NCI-H2107 (cell line): Measurements from ENCODE around the gene SOWAHB.

Experiments
- DNase-seq: peaks from one replicate; lab custom pipeline; 2025; lab: John Stamatoyannopoulos, UW

Gene SOWAHB

GRCh38 chr4:76897536-76898384 lies at the start of gene SOWAHB:
SOWAHB (minus strand) TSS chr4:76898144; CDS start chr4:76897849, 295 bp downstream.
- DNase-seq = peak; percentile 18

DNA sequence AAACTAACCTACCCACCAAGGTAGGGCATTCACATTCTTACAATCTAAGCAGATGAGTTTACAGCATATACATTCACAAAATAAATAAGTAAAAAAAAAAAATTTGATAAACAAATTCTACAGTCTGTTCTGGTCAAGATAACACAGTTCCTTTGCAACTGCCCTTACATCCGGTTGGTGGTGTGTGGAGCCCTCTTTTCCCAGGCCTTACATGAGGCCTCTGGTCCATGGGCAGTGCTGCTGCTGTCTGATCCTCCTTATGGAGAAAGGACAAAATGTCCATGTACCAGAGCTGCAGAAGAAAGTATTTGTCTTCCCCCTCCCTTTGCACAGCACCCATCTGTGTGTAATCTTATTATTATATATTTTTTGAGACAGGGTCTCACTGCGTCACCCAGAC lies 49.4 kb upstream of the SOWAHB start:
- DNase-seq = no peak

GRCh38 chr4:76943790-76944189 lies 45.8 kb upstream of the SOWAHB start:
- no peak for DNase-seq

DNA sequence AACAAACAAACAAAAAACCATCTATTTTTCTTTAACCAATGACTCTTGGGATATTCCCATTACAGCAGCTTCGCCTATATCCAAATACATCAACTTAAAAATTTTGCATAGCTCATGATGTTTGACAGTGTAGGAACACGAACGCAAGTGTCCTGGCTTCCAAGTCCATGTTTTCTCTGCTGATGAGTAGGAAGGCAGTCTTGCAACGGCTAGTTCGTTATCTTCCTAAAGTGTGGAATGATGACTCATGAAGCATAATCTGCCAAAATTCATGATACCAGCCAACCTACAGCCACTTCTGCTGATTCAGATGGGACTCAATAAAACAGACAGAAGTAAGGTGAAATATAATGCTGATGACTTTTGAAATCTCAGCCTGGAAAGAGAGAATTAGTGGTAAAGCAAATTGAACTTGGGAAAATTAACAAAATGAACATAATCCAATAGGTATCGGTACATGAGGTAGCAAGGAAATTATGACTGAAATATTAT lies 45.2 kb upstream of the SOWAHB start:
- DNase-seq = no peak

- DNase-seq = no peak
Measured at GRCh38 chr4:76939184-76939583, 41.2 kb upstream of the SOWAHB start.

GRCh38 chr4:76931576-76932276 lies 33.8 kb upstream of the SOWAHB start:
- DNase-seq = no peak

- DNase-seq = no peak
Measured at GRCh38 chr4:76931087-76931486, 33.1 kb upstream of the SOWAHB start.

- no peak for DNase-seq
Measured at GRCh38 chr4:76930685-76931084, 32.7 kb upstream of the SOWAHB start.

DNA sequence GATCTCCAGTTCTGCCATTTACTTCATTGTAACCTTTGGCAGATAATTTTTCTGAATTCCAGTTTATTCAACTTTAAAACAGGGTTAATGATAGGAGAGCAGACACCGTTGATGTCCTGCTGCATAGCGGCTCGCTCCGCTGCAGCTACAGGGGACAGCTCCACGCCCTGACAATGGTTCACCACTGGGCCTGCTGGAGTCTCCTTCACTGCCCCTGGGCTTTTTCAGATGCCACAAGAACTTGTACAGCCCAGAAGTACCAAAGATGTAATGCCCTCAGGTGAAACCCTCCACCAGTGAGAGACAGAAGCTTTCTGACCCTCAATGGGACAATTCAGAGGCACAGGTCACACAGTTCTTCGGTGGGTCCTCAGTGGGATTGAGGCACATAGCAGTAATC lies 28.9 kb upstream of the SOWAHB start:
- DNase-seq = no peak

DNA sequence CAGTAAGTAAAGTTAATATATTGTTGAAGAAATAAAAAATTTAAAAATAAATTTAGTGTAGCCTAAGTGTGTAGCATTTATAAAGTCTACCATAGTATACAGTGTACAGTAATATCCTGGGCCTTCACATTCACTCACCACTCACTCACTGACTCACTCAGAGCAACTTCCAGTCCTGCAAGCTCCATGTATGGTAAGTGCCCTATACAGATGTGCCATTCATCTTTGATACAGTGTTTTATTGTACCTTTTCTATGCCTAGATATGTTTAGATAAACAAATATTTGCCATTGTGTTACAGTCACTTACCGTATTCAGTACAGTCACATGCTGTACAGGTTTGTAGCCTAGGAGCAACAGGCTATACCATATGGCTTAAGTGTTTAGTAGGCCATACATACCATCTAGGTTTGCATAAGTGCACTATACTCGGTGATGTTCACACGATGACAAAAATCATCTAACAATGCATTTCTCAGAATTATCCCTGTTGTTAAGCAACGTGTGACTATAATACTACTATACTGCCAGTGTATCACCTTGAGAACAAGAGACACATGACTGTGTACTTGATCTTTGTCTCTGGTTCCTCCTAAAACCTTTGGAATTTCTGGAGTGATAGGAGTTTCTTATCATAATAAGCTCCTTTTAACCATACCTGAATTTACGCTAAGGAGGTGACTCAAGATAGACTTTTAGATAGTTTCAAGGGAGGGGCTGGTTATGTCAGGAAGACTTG lies 25.8 kb upstream of the SOWAHB start:
- DNase-seq = no peak

GRCh38 chr4:76920715-76921114 lies 22.8 kb upstream of the SOWAHB start:
- no peak for DNase-seq

DNA sequence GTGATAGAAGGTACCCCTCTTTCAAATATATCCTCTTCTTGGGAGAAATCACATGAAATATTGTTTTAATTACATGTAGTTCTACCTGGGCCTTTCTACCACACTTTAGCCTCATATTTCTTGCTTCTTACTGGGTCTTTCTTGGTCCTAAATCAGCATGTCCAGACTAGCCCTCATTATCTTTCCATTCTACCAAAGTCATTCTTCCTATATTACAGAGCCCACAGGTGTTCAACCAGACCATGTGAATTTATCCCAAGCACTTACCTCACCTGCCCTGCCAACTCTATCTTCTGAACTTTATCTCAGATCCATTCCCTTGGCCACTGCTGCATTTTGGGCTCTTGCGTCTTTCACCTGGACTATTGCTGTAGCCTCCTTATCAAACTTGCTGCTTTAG lies 11.8 kb upstream of the SOWAHB start:
- no peak for DNase-seq

- no peak for DNase-seq
Measured at GRCh38 chr4:76905521-76905920, 7.6 kb upstream of the SOWAHB start.

DNA sequence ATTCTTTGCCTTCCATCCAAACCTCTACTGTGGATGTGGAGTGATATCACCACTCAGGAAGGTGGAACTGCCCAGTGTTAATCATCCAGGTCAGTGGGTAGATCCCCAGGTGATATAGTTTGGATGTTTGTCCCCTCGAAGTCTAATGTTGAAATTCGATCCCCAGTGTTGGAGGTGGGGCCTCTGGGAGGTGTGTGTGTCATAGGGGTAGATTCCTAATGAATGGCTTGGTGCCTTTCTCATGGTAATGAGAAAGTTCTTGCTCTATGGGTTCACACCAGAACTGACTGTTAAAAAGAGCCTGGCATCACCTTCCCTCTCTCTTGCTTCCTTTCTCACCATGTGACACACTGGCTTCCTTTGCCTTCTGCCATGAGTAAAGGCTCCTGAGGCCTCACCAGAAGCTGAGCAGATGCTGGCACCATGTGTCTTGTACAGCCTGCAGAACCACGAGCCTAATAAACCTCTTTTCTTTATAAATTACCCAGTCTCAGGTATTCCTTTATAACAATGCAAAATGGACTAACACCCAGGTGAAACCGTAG lies 6.8 kb upstream of the SOWAHB start:
- DNase-seq = no peak

- DNase-seq = no peak
Measured at GRCh38 chr4:76902233-76902890, 4.4 kb upstream of the SOWAHB start.

DNA sequence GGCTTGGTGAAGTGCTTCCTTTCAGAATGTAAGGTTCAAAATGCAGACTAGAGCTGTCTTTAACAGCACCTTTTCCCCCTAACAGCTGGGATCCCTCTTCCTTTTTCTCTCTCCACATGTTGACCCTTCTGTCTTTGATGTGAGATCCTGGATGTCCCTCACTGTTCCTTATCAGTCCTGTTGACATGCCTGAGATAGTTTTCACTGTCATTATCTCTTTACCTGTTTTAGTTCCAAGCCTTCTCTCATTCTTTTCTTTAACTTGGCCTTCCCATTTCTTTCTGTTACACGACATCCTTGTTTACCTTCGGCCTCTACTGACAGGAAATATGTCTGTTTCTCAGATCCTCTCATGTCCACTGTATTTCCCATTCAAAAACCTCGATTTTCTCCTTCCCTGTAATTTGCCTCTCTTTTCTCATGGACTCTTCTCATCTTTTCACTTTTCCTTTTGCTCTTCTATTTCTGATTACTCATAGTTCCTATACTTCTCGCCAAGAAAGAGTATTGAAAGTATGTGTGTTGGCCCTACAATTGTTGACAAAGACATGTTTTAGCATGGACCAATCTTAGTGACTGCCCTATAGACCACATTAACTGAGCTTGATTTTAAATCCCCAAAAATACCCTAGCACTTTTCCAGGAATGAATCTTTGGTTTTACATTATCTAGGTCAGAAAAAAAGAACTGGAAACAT lies 1.2 kb upstream of the SOWAHB start:
- no peak for DNase-seq

GRCh38 chr4:76898385-76898692 lies 395 bp upstream of the SOWAHB start:
- no peak for DNase-seq

DNA sequence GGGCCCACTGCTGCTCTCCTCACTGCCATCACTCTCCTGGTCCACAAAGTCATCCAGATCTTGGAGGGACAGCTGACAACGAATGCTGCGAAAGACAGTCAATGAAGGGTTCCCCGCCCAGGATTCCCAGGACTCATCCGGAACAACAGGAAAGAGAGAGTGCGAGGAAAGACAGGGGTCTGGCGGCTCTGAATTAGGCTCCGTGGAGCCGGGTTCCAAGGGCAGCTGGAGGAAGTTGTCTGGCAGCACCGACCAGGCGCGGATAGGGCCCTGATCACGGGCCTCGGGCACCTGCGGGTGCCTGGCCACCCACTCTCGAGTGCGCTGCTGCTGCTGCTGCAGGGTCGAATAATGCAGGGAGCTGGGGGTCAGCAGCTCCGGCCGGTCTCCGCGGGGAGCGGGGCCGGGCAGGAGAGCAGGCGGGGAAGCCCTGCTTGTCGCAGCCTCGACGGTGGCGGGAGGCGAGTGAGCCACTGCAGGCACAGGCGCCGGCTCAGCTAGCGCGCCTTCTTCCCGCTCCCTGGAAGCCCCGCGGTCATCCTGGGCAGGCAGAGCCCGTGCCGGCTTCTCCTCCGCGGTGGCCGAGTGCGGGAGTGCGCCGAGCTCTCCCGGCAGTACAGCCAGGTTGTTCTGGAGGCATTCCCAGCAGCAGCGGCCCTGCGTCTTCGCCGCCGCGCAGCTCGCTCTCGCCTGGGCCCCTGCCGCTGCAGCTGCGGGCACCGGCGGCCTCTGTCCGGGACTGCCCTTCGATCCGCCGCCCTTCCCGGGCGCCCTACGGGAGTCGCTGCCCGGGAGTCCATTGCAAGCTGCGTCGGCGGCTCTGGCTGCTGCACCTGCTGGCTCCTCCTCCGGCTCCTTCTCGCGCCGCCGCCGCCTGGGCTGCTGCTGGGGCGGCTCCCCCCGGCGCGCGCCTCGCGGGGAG lies 1.1 kb downstream of the SOWAHB start:
- no peak for DNase-seq

GRCh38 chr4:76896048-76896447 lies 1.9 kb downstream of the SOWAHB start:
- no peak for DNase-seq

GRCh38 chr4:76895619-76896018 lies 2.3 kb downstream of the SOWAHB start:
- no peak for DNase-seq
